Measurements from ENCODE around the gene MYH3. TPM values are rescaled to one million over a fixed set of nuclear protein-coding genes. Genes with fewer than 3 reads are reported as not detected.

The MYH3 gene
- polyA plus RNA-seq, 1 experiment = 0.31 TPM

DNA sequence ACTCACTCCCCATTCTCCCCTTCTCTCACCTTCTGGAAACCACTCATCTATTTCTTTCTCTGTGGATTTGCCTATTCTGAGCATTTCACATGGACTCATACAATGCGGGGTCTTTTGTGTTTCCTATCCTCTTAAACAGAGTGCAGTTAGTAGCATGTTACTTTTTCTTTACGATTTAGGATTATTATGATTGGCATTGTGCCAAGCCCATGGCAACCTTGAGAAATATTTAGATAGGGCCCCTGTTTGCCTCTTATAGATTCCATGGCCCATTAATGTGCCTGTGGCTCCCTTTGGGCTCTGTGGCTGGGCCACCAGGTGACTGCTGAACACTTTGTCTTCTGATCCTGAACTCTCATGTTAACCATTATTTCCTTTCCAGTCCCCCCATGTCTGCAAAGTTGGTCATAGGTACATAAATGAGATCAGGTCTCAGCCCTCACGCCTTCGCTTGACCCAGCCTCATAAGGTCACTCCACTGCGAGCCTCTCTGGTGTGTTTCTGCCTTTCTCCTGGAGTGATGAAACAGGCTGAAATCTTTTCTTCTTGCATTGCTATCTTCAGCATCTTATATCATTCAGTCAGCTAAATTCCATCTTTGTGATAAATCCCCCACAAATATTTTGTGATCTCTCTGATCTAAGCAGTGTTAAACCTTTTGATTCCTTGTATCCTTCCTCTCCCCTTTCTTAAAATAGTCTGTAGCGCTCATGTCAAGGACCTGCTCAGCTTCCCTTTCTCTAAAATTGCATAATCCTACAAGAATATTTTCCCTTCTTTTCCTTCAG, 44.0 kb downstream of the MYH3 start:
- ChIA-PET CTCF (interaction anchor here (2.6 to 9.6 kb wide), 3 partner anchors 20 to 1036 kb away, joined by 8 to 296 read pairs (median 205); no protein-coding TSS in a partner anchor), POLR2A (no interaction called here)
- H3K4me3 ChIP-seq (ENCODE audit: low read depth, low read length) = no peak overlapping the region
- no peak for DNase-seq (ENCODE audit: low read depth, low spot score)
- H3K27me3 ChIP-seq (ENCODE audit: control insufficient read depth, insufficient read depth, low read length) = no peaks in the 10 kb centered on the region
- no peak for TF ChIP-seq CTCF (IDR thresholded peaks at IDR 0.05; ENCODE audit: low read depth, low read length)
- H3K27ac ChIP-seq (ENCODE audit: low read depth, low read length) = no peak overlapping the region
- no peaks in the 10 kb centered on the region for H3K9me3 ChIP-seq (ENCODE audit: control insufficient read depth, insufficient read depth, low read length)

DNA sequence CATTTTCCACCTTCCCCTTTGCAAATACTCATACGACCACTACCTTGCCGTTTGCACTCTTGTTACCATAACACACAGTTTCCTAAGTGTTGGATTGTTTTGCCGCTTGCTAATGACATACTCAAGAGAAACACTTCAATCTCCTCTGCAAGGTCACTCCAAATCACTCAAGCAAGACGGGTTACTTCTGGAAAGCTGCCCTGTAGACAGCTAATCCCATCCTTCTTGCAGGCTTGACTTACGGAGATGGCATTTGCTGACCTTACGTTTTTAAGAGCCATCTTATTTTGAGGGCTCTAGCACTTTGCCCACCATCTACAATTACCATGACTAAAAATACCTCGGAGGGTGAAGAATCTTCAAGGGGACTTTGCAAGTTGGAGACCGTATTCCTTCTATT, 46.2 kb downstream of the MYH3 start:
- Histone ChIP-seq H3K4me3 (ENCODE audit: low read depth, low read length) (no peak overlapping the region), H3K9me3 (ENCODE audit: control insufficient read depth, insufficient read depth, low read length) (no peaks in the 10 kb centered on the region), H3K27me3 (ENCODE audit: control insufficient read depth, insufficient read depth, low read length) (no peaks in the 10 kb centered on the region), H3K27ac (ENCODE audit: low read depth, low read length) (no peak overlapping the region)
- no peak for TF ChIP-seq CTCF (IDR thresholded peaks at IDR 0.05; ENCODE audit: low read depth, low read length)
- CTCF ChIA-PET = no interaction called here
- POLR2A ChIA-PET = no interaction called here
- no peak for DNase-seq (ENCODE audit: low read depth, low spot score)

GRCh38 chr17:10608244-10608643, 48.9 kb downstream of the MYH3 start:
- TF ChIP-seq CTCF (IDR thresholded peaks at IDR 0.05; ENCODE audit: low read depth, low read length) = no peak
- Histone ChIP-seq H3K27ac (ENCODE audit: low read depth, low read length) (no peak overlapping the region), H3K9me3 (ENCODE audit: control insufficient read depth, insufficient read depth, low read length) (no peaks in the 10 kb centered on the region), H3K27me3 (ENCODE audit: control insufficient read depth, insufficient read depth, low read length) (no peaks in the 10 kb centered on the region), H3K4me3 (ENCODE audit: low read depth, low read length) (no peak overlapping the region)
- CTCF ChIA-PET = interaction anchor here (1.1 to 2.1 kb wide), 2 partner anchors 9 to 684 kb away, joined by 5 to 30 read pairs; no protein-coding TSS in a partner anchor
- no peak for DNase-seq (ENCODE audit: low read depth, low spot score)
- POLR2A ChIA-PET = no interaction called here

- Histone ChIP-seq H3K9me3 (ENCODE audit: control insufficient read depth, insufficient read depth, low read length) (no peaks in the 10 kb centered on the region), H3K4me3 (ENCODE audit: low read depth, low read length) (no peak overlapping the region), H3K27me3 (ENCODE audit: control insufficient read depth, insufficient read depth, low read length) (no peaks in the 10 kb centered on the region), H3K27ac (ENCODE audit: low read depth, low read length) (no peak overlapping the region)
- ChIA-PET POLR2A (no interaction called here), CTCF (interaction anchor here (0.6 kb wide), 1 partner anchor 12 kb away, joined by 3 read pairs; no protein-coding TSS in a partner anchor)
- DNase-seq (ENCODE audit: low read depth, low spot score) = no peak
- TF ChIP-seq CTCF (IDR thresholded peaks at IDR 0.05; ENCODE audit: low read depth, low read length) = no peak
Observed at GRCh38 chr17:10606110-10606509, 51.0 kb downstream of the MYH3 start.

DNA sequence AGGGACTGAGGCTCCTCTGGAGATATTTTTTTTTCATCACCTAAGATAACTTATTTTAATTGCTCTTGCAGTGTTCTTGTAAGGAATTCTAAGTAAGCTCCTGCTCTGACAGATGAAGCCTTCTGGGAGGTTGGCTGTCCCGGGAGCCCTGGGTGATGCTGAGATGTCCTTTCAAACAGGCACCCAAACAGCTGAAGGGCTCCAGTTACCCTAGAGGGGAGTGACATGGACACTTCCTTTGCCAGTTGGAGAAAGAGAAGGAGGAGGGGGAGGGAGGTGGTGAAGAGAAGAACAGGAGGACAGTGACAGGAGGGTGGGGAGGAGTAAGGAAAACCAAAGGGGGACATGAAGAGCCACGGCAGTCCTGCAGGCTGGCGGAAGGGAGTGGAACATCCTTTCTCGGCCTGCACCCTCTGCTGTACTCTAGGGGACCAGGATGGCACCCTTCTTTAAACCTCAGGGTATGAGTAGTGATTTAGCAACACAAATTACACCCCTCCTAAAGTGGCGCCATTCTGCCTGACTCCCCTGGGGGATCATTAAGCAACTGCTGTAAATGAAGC, 51.8 kb downstream of the MYH3 start:
- CTCF ChIA-PET = interaction anchor here (0.7 to 1.1 kb wide), 2 partner anchors 12 to 684 kb away, joined by 4 to 6 read pairs; no protein-coding TSS in a partner anchor
- Histone ChIP-seq H3K27ac (ENCODE audit: low read depth, low read length) (no peak overlapping the region), H3K9me3 (ENCODE audit: control insufficient read depth, insufficient read depth, low read length) (no peaks in the 10 kb centered on the region), H3K27me3 (ENCODE audit: control insufficient read depth, insufficient read depth, low read length) (no peaks in the 10 kb centered on the region), H3K4me3 (ENCODE audit: low read depth, low read length) (no peak overlapping the region)
- DNase-seq (ENCODE audit: low read depth, low spot score) = no peak
- POLR2A ChIA-PET = no interaction called here
- no peak for TF ChIP-seq CTCF (IDR thresholded peaks at IDR 0.05; ENCODE audit: low read depth, low read length)

Measured in AG04450 (cell line).